H1 (cell line): ENCODE results near the gene KCNK15. TPM values are rescaled to one million over a fixed set of nuclear protein-coding genes. Genes with fewer than 3 reads are reported as not detected.

ENCODE experiments used
- ASH2L ChIP-seq: fragments of 200-600, 300-600 bp; sonication (generic); IDR thresholded peaks from one replicate; pipeline ENCODE4 v1.7.1; 2017; ENCODE audit warnings: low read length
- KDM1A ChIP-seq: fragments of 200-600, 300-600 bp; sonication (generic); IDR thresholded peaks from 2 replicates; pipeline ENCODE4 v1.7.1; 2016; ENCODE audit warnings: mild to moderate bottlenecking, low read length, borderline replicate concordance
- KDM4A ChIP-seq: IDR thresholded peaks from one replicate; pipeline ENCODE4 v1.7.1; 2012; ENCODE audit warnings: low read depth, mild to moderate bottlenecking, moderate library complexity, low read length, inconsistent platforms; ENCODE audit not compliant: severe bottlenecking
- RAD21 ChIP-seq, 2 experiments: IDR thresholded peaks in 1 of 2; conservative IDR thresholded peaks in 1 of 2; 2 replicates each; pipeline ENCODE4 v1.6.1; 2011; ENCODE audit warnings: low read depth in 2 of 2, low read length in 2 of 2, improper control_type of control experiment in 1 of 2, inconsistent platforms in 1 of 2, mild to moderate bottlenecking in 1 of 2, moderate library complexity in 1 of 2
- RBBP5 ChIP-seq: IDR thresholded peaks from 2 replicates; pipeline ENCODE4 v1.7.1; 2012; ENCODE audit warnings: low read depth, mild to moderate bottlenecking, inconsistent platforms, low read length, moderate library complexity, borderline replicate concordance
- SP2 ChIP-seq: IDR thresholded peaks from 2 replicates; pipeline ENCODE4 v1.6.1; 2012; ENCODE audit warnings: mild to moderate bottlenecking, low read length, inconsistent platforms
- TBP ChIP-seq: IDR thresholded peaks from 2 replicates; pipeline ENCODE4 v1.6.1; 2011; ENCODE audit warnings: low read depth, low read length, improper control_type of control experiment
- polyA plus RNA-seq, 7 experiments: library from polyadenylated mRNA; depleted of rRNA in 3 of 7; stranded (reverse) in 5 of 7; unstranded in 2 of 7; fragments of >200 nt in 5 of 7; fragments of 200-250 nt in 2 of 7; gene quantifications; 1 replicate in 5 of 7; 2 replicates in 1 of 7; 4 replicates in 1 of 7; pipeline versions ENCODE4 v1.2.1 to v1.2.3, GENCODE V29; 2011 to 2013; ENCODE audit warnings: missing spikeins in 2 of 7, mixed read lengths in 2 of 7
- total RNA-seq: library from RNA; stranded (reverse); fragmentation: NEBNext Ultra II Directional; extraction: Animal tissue kit (Norgen Biotek cat#: 25700); gene quantifications from 2 replicates; pipeline ENCODE4 v1.2.1, GENCODE V29; 2021

The KCNK15 gene
- total and polyA plus RNA-seq, 2 of the 8 experiments (the other 6 are each of a cell fraction or from before 2014, with no cell fraction given), result 0.24 to 0.33 TPM

DNA sequence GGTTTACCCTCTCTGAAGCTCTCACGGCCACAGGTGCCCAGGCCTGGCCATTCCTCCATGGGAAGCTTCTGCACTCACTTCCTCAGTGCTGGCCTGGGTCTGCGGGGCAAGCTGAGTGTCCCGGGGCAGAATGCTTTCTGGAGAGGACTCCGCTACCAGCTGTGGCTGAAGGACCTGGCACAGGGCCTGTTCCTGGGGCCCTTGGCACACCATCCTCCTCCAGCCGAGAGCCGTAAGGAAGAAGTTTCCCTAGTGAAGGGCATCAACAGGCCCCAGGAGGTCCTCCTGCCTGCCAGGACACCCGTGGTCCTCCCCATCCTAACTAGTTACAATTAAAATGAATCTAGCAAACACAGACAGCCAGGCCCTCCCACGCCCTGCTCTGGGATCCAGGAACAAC, 14.0 kb upstream of the KCNK15 start (continued):
- TF ChIP-seq KDM1A (no peak), TBP (no peak), RBBP5 (no peak), ASH2L (no peak), RAD21 (IDR thresholded peaks at IDR 0.05 in 1 of 2, conservative IDR thresholded peaks at IDR 0.05 in 1 of 2; ENCODE audit: low read depth in 2 of 2, low read length in 2 of 2) (no peak), SP2 (no peak), KDM4A (no peak)
